HG02884 (cell line): ENCODE results near the gene SARS2.

Source experiments
- ATAC-seq: cut with Tn5 transposase; IDR thresholded peaks from one replicate; pipeline ENCODE4 v1.9.1; 2021; ENCODE audit warnings: mild to moderate bottlenecking, moderate library complexity; ENCODE audit not compliant: unreplicated experiment

The SARS2 gene

DNA sequence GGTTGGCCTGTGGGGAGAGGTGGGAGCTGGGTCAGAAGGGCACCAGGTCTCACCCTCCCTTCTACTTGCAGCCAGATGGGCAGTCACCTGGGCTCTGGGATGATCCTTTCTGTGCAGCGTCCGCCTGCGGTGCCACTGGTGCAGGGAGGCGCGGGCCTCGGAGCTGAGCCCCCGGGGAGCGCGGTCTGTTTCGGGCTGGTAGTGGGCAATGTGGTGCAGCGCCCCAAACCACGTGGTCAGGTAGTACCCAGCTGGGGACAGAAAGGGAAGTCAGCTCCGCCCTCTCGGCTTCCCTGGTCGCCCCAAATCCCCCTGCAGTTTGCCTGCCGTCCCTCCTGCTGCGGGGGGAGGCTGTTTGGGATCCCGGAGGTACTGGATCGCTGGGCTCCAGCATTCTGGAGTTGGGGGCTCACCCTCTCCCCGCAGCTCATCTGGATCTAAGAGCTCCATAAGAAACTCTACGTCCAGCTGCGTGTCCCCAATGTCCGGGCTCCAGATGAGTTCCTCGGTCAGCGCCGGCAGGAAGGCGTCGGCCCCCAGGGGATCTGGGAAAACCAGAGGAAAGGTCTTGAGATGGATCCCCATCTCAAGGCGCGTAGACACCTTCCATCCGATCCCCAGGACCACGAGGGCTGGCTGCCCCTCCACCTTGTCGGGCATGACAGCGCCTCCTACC lies 61.3 kb downstream of the SARS2 start:
- no peak for ATAC-seq

- ATAC-seq: no peak
Measured at GRCh38 chr19:38868551-38868950, 62.0 kb downstream of the SARS2 start.

GRCh38 chr19:38867171-38867780 lies 63.3 kb downstream of the SARS2 start:
- ATAC-seq: no peak
